Heart left ventricle (tissue), 13 donors: ENCODE data around the gene CCDC60.

Experiments
- CTCF ChIP-seq, 12 donors: fragments of 200-600 bp; sonication (generic) in 4 of 12; IDR thresholded peaks; one replicate each; pipeline versions ENCODE4 v1.5.0 to v1.8.0; 2018 to 2022; ENCODE audit warnings: antibody characterized with exemption in 12 of 12, mild to moderate bottlenecking in 5 of 12
- POLR2A ChIP-seq, 2 donors: fragments of 450-650 bp; IDR thresholded peaks; one replicate each; pipeline ENCODE4 v1.6.1; 2017; ENCODE audit warnings: antibody characterized with exemption in 2 of 2, mild to moderate bottlenecking in 2 of 2, moderate library complexity in 2 of 2
- donor health status: ischemic (EF 13 %, LVEDD 7.1; RV severe dilation, severe dysfunction).
- donor health status: DM: no; HTN: yes; CAD: no.
- donor health status: DM: no; HTN: no; CAD: no.
- donor health status: ischemic (EF 25% LVEDD 6.9; RV normal size, moderate dysfunction).
- donor health status: ischemic (EF 25% LVEDD 5.7; RV mildly dilated, moderate dysfunction).
- donor health status: ischemic (EF 35%, LVEDD 5.7; RV mildly dilated, moderate dysfunction).
- donor health status: nonischemic (EF 11% LVEDD 7.7; RV severe dilation, severe dysfunction).
- donor health status: DM: yes; HTN: yes; CAD: no.
- donor health status: PGD.
- donor health status: ischemic (EF 29% LVEDD 5.4; RV normal size, mild dysfunction).
- donor health status: nonischemic (EF 23%, LVEDD 6.1; RV moderate dilation, normal function).

GRCh38 chr12:119354172-119354571 is 19.6 kb downstream of the CCDC60 start:
- no peak for TF ChIP-seq CTCF (IDR thresholded peaks at IDR 0.05)
- no peak for TF ChIP-seq POLR2A (IDR thresholded peaks at IDR 0.05)
